A172 (cell line): ENCODE data around the gene HHAT. TPM values are rescaled to one million over a fixed set of nuclear protein-coding genes. Genes with fewer than 3 reads are reported as not detected.

Experiments
- DNase-seq: peaks from one replicate; pipeline ENCODE4 v3.0.0-alpha.2; 2015; ENCODE audit warnings: low spot score
- total RNA-seq: library from RNA; depleted of rRNA; stranded (reverse); fragments of >200 nt; shearing (Covaris generic); gene quantifications from 2 replicates; pipeline ENCODE4 v1.2.3, GENCODE V29; 2014

The HHAT gene
- total RNA-seq, 1 experiment from 2014 or later: 10.7 TPM

DNA sequence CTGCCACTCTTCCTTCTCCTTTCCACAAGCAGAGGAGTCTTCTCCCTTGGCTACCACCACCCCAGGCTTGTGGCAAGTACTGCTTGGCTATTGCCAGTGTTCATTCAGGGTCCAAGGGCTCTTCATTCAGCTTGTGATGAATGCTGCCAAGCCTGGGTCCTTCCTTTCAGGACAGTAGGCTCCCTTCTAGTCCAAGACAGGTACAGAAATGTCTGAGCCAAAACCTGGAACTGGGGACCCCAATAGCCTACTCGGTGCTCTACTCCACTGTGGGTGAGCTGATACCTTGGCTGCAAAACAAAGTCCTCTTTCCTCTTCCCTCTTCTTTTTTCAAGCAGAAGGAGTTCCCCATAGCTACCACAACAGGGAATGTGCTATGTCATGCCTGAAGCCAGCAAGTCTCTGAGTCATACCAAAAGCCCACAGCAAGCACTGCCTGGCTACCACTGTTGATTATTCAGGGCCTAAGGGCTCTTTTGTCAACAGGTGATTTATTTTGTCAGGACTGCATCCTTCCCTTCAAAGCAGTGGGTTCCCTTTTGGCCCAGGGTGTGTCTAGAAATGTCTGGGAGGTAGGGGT, 268.9 kb downstream of the HHAT start:
- peak; percentile 98 for DNase-seq

GRCh38 chr1:210598135-210598652, 269.5 kb downstream of the HHAT start:
- peak; percentile 99 for DNase-seq

GRCh38 chr1:210600421-210601159, 271.9 kb downstream of the HHAT start:
- peak; percentile 71 for DNase-seq

DNA sequence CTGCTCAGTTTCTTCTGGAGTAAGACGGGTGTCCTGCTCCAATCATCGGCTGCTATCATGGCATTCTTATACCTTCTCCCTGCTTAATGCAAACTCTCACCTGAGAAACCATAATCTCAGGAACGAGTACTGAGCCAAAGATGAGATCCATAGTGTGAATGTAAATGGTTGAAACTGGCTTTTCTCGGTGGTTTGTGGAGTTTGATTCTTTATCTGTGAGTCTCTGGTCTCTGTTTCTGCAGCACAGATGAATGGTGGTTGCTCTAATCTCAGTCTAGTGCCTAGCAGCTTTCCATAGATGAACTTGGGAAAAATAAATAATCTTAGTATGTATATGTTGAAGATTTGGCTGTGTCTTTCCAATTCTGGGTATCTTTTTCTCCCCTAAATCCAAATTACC, 274.4 kb downstream of the HHAT start:
- DNase-seq: no peak

DNA sequence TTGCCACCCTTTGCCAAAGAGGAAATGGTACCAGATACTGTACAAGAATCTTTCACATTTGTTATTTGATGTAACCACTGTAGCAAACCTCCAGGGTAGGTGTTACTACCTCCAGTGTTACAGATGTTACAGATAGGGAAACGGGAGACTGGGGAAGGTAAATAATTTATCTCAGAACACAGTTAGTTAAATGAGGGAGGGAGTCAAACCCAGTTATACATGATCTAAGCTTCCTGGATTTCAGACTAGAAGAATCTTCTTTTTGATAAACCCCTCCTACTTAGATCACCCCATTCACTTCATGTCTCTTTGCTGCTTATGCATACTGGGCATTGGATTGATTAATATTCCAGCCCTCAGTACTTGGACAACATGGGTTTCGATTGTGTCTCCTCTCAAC, 276.4 kb downstream of the HHAT start:
- no peak for DNase-seq

GRCh38 chr1:210607361-210607760, 278.7 kb downstream of the HHAT start:
- no peak for DNase-seq

DNA sequence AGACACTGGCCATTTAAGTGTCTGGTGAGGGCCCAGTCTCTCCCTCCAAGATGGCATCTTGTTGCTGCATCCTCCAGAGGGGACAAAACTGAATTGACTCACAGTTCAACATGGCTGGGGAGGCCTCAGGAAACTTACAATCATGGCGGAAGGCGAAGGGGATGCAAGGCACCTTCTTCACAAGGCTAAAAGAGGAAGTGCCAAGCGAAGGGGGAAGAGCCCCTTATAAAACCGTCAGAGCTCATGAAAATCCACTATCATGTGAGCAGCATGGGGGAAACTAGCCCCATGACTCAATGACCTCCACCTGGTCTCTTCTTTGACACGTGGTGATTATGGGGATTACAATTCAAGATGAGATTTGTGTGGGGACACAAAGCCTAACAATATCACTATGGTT, 280.1 kb downstream of the HHAT start:
- no peak for DNase-seq

DNA sequence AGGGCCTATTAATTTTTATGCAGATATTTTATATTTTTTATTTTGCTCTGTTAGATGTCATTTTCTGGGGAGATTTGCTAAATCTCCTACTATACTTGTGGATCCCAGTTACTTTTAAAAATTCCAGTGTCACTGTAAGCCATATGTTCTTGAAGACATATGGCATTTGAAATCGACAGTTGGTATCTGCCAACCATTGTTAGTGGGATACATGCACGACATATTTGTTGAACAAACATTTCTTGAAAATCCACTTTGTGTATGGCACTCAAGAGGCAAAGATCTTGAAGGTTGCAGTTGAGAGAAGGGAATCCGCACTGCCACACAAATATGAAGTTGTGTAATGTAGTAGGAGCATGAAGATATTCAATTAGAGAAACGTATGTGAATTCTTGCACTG, 287.7 kb downstream of the HHAT start:
- DNase-seq: no peak

GRCh38 chr1:210617293-210617692, 288.6 kb downstream of the HHAT start:
- DNase-seq: no peak

DNA sequence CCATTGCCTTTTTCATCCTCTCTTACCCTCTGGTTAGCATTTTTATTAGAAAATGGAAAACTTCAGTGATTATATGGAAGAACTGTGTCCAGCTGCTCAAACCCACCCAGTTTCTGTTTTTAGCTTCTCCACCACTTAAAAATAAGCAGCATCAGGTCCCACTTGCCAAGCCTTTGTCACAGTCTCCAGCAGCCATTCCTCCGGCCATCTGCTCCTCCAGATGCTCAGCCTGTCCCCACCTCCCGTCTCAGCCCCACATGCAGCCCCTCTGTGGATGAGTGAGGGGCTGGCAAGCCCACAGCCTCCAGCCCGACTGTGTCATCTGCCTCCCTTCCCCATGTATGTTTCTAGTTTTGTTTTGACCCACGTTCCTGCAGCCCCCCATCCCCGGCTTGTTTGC, 289.7 kb downstream of the HHAT start:
- no peak for DNase-seq

- DNase-seq: no peak
Observed at GRCh38 chr1:210620867-210621488, 292.3 kb downstream of the HHAT start.

DNA sequence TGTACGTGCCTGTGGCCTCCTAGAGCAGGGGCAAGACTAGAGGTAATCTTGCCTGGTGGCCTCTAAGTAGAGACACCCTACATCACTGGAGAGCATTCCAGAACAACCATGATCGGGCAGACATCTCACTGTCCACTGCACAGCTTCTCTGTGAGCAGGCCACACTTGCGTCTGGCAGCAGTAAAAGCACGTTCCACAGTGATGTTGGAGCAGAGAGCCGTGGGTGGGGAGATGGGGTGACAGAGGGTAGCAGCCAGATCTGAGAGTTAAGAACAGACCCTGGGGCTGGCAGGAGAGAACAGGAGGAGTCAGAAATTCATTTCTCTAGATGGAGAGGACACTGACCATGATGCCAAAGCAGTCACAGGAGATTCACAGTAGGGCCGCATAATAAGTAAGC, 293.0 kb downstream of the HHAT start:
- no peak for DNase-seq

DNA sequence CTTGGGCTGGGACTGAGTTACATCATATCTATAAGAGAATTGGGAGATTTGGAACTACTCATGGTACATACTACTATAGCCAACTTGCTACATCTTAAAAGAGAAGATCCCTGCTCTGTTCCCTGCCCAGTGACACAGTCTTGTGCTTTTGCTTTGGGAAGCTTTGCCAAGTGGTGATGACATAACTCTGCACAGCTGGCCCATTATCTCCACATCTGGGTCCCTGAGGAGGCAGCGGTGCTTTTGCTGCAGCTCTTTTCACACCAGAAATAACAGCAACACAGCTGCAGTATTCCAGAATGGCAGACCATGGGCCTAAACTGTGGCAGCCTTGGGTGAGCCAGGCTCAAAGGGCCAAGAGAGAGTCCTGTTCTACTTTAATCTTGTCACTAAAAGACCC, 296.0 kb downstream of the HHAT start:
- DNase-seq: no peak

DNA sequence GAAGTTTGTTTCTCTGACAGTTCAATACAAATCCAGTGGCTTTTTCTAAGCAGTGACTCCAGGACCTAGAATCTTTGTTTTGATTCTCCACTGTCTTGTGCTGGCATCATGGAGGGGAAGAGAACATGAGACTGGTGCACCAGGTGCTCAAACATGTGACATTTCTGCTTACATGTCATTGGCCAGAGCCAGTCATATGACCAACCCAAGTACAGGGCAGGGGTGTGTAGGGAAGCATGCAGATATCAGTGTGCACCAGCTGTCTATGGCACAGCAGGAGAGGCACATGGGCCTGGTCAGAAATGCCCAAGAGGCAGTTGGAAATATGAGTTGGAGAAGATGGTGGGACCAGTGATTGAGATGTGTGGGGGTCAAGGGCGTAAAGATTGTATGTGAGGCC, 297.0 kb downstream of the HHAT start:
- no peak for DNase-seq

DNA sequence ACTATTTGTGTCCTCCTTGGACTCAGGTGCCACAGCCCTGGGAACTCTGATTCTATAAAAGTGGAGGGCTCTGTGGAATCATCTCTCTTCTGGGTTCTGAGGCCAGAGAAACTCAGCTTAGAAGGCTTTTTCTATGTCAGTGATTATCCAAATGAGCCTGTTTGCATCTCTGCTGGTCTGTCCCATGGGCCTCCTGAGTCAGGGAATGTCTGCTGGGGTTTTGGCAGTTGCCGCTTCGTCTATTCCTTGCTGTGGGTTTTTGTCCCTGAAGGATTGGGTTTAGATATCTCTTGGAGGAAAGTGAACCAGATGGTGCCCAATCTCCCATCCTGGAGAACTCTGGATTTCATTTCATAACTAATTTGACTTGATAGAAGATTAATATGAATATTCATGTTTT, 297.6 kb downstream of the HHAT start:
- no peak for DNase-seq

GRCh38 chr1:210627755-210628154, 299.1 kb downstream of the HHAT start:
- peak; percentile 30 for DNase-seq

- no peak for DNase-seq
Observed at GRCh38 chr1:210629276-210629675, 300.6 kb downstream of the HHAT start.

DNA sequence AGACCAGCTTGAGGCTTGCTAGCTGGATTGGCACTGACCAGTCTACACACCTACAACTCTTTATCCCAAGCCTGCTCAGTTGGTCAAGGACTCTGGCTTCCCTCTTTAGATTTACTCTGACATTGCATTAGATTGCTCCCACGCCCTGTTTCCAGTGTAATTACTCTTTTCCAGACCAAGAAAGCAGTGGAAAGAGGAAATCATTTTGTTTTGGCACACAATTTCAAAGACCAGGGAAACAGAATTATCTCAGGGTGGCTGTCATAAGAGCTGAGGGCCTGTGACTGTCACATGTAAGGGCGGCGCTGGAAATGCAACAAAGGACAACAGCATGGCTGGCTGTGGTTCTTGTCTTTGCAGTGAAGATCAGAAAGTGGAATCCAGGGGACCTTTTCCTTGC, 302.7 kb downstream of the HHAT start:
- DNase-seq: no peak

DNA sequence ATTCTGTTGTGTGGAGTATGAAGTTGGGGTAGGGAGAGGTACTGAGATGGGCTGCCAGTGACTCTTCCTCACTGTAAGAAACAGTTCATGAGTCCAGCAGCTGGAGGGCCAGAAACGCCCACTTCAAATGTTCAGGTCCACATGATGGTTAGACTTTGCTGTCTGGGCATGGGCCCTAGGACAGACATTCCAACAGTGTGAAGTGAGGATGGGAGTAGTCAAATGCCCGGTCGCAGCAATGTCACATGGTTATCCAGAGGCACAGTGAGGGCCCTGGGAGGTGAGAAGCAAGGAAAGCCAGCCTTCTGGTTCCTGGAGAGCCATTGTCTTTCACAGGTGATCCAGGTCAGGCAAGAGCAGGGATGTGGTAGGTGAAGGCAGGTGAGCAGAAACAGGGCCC, 304.4 kb downstream of the HHAT start:
- DNase-seq: no peak

DNA sequence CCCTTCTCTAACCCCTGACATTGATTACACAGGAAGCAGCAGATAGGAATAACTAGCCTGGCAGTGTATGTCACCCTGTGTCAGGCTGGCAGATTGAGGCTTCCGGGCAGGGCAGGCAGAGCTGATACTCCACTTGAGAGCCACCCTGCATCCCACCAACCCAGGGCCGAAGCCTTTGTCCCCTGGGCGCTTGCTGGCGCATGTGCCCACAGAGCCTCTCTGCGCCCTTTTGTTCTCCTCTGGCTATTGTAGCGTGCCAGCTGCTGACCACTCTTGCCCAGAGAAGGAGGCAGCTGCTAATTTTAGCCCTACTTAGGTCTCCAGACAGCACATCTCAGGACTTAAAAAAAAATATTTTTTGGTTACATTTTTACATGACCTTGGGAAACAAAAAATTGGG, 304.9 kb downstream of the HHAT start:
- DNase-seq: no peak

DNA sequence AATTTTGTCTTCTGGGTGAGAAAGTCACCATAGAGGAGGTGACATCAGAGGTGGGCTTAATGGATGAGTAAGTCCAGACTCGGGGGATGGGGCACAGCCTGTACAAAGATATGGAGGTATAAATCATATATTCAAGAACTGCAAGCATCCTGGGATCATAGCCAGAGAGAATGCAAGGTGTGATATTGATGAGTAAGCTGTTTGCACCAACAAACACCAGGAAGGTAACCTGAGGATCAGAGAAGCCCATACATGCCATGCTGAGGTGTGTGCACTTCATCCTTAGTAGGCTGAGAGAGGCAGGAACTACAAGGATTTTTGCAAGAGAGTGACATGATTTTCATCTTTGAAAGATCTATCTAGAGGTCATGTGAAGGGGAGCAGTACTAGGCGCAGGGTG, 306.4 kb downstream of the HHAT start:
- no peak for DNase-seq

DNA sequence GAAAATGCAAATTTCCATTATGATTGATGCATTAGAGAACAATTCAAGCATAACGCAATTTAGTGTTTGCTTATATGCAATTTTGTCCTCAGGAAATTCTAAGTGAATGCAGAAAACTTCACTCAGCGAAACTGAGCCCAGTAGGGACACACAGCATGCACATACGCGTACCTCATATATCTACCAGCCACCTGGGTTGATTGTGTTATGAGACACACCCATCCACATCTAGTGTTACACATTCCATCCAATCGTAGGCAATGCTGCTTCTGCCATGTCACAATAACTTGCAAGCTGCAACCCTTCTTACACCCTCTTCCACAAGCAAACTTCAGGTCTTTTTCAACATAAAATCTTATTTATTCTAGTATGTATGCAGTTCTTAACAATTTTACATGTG, 312.9 kb downstream of the HHAT start:
- no peak for DNase-seq

DNA sequence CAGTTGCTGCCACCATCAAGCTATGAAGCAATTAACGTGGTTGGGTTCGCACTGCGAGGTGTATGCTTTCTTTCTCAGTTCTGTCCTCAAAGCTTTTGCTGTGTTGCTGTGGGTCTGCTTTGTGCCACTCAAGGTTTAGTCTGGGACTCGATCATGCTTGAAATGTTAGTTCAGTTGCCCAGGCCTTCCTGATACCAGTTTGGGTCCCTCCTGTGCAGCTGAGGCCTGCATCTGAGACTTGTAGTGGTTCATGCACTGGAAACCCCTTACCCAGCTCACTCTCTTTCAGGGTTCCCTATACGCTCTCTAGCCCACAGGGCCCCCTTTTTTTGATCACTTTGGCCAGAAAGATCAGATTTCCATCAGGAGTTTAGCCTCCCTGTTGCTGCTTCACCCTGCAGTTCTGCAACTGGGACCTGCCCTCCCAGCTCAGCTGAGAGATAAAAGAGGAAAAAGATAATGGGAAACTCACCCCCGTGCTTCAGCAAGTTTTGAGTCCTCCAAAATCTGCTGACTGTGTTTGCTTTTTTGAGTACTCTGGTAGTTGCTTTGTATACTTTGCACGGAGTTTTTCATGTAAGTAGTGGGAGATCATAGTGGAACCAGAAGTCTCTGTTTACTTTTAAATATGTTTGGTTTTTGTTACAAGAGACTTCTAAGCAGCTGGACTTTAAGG, 317.0 kb downstream of the HHAT start:
- DNase-seq: no peak
